AG08395 (cell line): ENCODE results near the gene GLT8D2.

Experiments used
- DNase-seq: peaks from one replicate; pipeline ENCODE4 v3.0.0; 2012; ENCODE audit warnings: mixed read lengths, low spot score

Gene GLT8D2

GRCh38 chr12:103948746-103949406 lies 101.1 kb downstream of the GLT8D2 start:
- no peak for DNase-seq

GRCh38 chr12:103947871-103948555 lies 102.0 kb downstream of the GLT8D2 start:
- DNase-seq, result no peak

GRCh38 chr12:103944964-103945363 lies 105.0 kb downstream of the GLT8D2 start:
- no peak for DNase-seq
